HepG2 (cell line): ENCODE measurements around the gene TMEM167A. TPM values are rescaled to one million over a fixed set of nuclear protein-coding genes. Genes with fewer than 3 reads are reported as not detected.

ENCODE experiments used
- FOXP1 ChIP-seq, 2 experiments: fragments of 450-650 bp in 1 of 2; IDR thresholded peaks; 2 replicates each; pipeline ENCODE4 v1.6.1; 2017 to 2018; ENCODE audit warnings: antibody characterized with exemption in 1 of 2
- GATAD2A ChIP-seq: IDR thresholded peaks from 2 replicates; pipeline ENCODE4 v1.6.1; 2016
- JUNB ChIP-seq: sonication (generic); formaldehyde crosslinking; IDR thresholded peaks from 2 replicates; pipeline ENCODE4 v1.8.0; 2022; ENCODE audit warnings: missing genetic modification reagents, mild to moderate bottlenecking, borderline replicate concordance
- JUND ChIP-seq: sonication (generic); formaldehyde crosslinking; IDR thresholded peaks from 2 replicates; pipeline ENCODE4 v1.8.0; 2022; ENCODE audit warnings: mild to moderate bottlenecking, missing genetic modification reagents
- KDM1A ChIP-seq: IDR thresholded peaks from 2 replicates; pipeline ENCODE4 v1.6.1; 2016; ENCODE audit warnings: missing compliant biosample characterization
- KLF6 ChIP-seq: IDR thresholded peaks from 2 replicates; pipeline ENCODE4 v1.8.0; 2016; ENCODE audit warnings: missing biosample characterization, missing genetic modification reagents
- MEF2D ChIP-seq: sonication (generic); formaldehyde crosslinking; IDR thresholded peaks from 2 replicates; pipeline ENCODE4 v1.5.1; 2020; ENCODE audit warnings: mild to moderate bottlenecking, missing genetic modification reagents
- NCOR1 ChIP-seq: fragments of 200-600 bp; sonication (generic); IDR thresholded peaks from 2 replicates; pipeline ENCODE4 v1.7.0; 2017; ENCODE audit warnings: antibody characterized with exemption, low read length, borderline replicate concordance
- NR2F1 ChIP-seq, 2 experiments: fragments of 450-650 bp in 1 of 2; formaldehyde crosslinking in 1 of 2; IDR thresholded peaks; 2 replicates each; pipeline versions ENCODE4 v1.5.0 to v1.6.1; 2016 to 2020; ENCODE audit warnings: mild to moderate bottlenecking in 1 of 2, missing compliant biosample characterization in 1 of 2, missing genetic modification reagents in 1 of 2, moderate library complexity in 1 of 2
- RERE ChIP-seq: IDR thresholded peaks from 2 replicates; pipeline ENCODE4 v1.6.1; 2016; ENCODE audit warnings: low read depth, missing genetic modification reagents, missing compliant biosample characterization
- SMARCE1 ChIP-seq: fragments of 450-650 bp; IDR thresholded peaks from 2 replicates; pipeline ENCODE4 v1.6.1; 2017; ENCODE audit warnings: borderline replicate concordance
- SOX13 ChIP-seq, 3 experiments: fragments of 450-650 bp in 1 of 3; sonication (generic) in 1 of 3; formaldehyde crosslinking in 1 of 3; IDR thresholded peaks in 2 of 3; conservative IDR thresholded peaks in 1 of 3; 2 replicates each; pipeline versions ENCODE4 v1.5.0 to v1.6.1; 2016 to 2020; ENCODE audit warnings: antibody characterized with exemption in 1 of 3, mild to moderate bottlenecking in 1 of 3, missing compliant biosample characterization in 1 of 3, missing genetic modification reagents in 1 of 3, moderate library complexity in 1 of 3
- YY1 ChIP-seq: IDR thresholded peaks from 2 replicates; pipeline ENCODE4 v1.6.1; 2011; ENCODE audit warnings: low read length, low read depth, moderate library complexity, mild to moderate bottlenecking; ENCODE audit not compliant: insufficient read depth, insufficient replicate concordance
- ZNF180 ChIP-seq: sonication (generic); formaldehyde crosslinking; IDR thresholded peaks from 2 replicates; pipeline ENCODE4 v1.4.0; 2020; ENCODE audit warnings: low read depth, missing genetic modification reagents, borderline replicate concordance
- ZNF317 ChIP-seq: sonication (generic); formaldehyde crosslinking; IDR thresholded peaks from 2 replicates; pipeline ENCODE4 v1.5.0; 2020; ENCODE audit warnings: mild to moderate bottlenecking, missing genetic modification reagents
- ZNF616 ChIP-seq: sonication (generic); formaldehyde crosslinking; IDR thresholded peaks from 2 replicates; pipeline ENCODE4 v1.5.0; 2020; ENCODE audit warnings: low read depth, mild to moderate bottlenecking, missing genetic modification reagents
- ZSCAN9 ChIP-seq: IDR thresholded peaks from 2 replicates; pipeline ENCODE4 v1.6.1; 2016; ENCODE audit warnings: borderline replicate concordance
- ZXDC ChIP-seq: sonication (generic); formaldehyde crosslinking; IDR thresholded peaks from 2 replicates; pipeline ENCODE4 v1.5.0; 2020; ENCODE audit warnings: mild to moderate bottlenecking, missing genetic modification reagents
- polyA plus RNA-seq, 8 experiments: library from polyadenylated mRNA; depleted of rRNA in 3 of 8; stranded (reverse) in 7 of 8; unstranded in 1 of 8; fragments of >200 nt; fragmentation: Illumina TruSeq in 4 of 8; extraction: Trizol in 4 of 8; gene quantifications; 2 replicates each; pipeline versions ENCODE4 v1.2.1 to v1.2.3, GENCODE V29; 2011 to 2016; ENCODE audit warnings: low read depth in 4 of 8, missing spikeins in 1 of 8, mixed read lengths in 1 of 8; ENCODE audit not compliant: insufficient read depth in 1 of 8
- total RNA-seq, 5 experiments: library from RNA; depleted of rRNA; stranded (reverse); fragments of >200 nt; fragmentation: Illumina TruSeq; extraction: Trizol; gene quantifications; 2 replicates each; pipeline ENCODE4 v1.2.3, GENCODE V29; 2016; ENCODE audit warnings: low read depth in 1 of 5
- TF ChIP-seq, protein P1 (sequence below): sonication (generic); formaldehyde crosslinking; IDR thresholded peaks from 2 replicates; pipeline ENCODE4 v1.5.0; 2020; ENCODE audit warnings: mild to moderate bottlenecking, low read depth, missing genetic modification reagents, borderline replicate concordance
- TF ChIP-seq, protein P2 (sequence below), 2 experiments: fragments of 450-650 bp in 1 of 2; sonication (generic) in 1 of 2; formaldehyde crosslinking; IDR thresholded peaks; 2 replicates each; pipeline versions ENCODE4 v1.5.0 to v1.8.0; 2020 to 2022; ENCODE audit warnings: mild to moderate bottlenecking in 1 of 2, missing genetic modification reagents in 1 of 2

Gene TMEM167A
- total and polyA plus RNA-seq, 2 of the 13 experiments (the other 11 are each of a cell fraction or from before 2014, with no cell fraction given), result 47.0 to 78.7 TPM

GRCh38 chr5:83124593-83124992 lies 47.4 kb upstream of the TMEM167A start (continued):
- no peak for TF ChIP-seq ZXDC (CRISPR knock-in tag)
- TF ChIP-seq JUNB (CRISPR knock-in tag), result peak; percentile 75; the same call in 1 of the 2 replicates
- 0 out of 2 replicates have a peak, but pooled peaks have one; percentile 32 for TF ChIP-seq ZNF317 (CRISPR knock-in tag)
- peak; percentile 95 to 99 for TF ChIP-seq NR2F1 (CRISPR knock-in tag; IDR thresholded peaks at IDR 0.05)
- TF ChIP-seq, protein P1, sequence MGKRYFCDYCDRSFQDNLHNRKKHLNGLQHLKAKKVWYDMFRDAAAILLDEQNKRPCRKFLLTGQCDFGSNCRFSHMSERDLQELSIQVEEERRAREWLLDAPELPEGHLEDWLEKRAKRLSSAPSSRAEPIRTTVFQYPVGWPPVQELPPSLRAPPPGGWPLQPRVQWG (CRISPR knock-in tag), result no peak
- TF ChIP-seq, protein P2, sequence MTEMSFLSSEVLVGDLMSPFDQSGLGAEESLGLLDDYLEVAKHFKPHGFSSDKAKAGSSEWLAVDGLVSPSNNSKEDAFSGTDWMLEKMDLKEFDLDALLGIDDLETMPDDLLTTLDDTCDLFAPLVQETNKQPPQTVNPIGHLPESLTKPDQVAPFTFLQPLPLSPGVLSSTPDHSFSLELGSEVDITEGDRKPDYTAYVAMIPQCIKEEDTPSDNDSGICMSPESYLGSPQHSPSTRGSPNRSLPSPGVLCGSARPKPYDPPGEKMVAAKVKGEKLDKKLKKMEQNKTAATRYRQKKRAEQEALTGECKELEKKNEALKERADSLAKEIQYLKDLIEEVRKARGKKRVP (CRISPR knock-in tag; IDR thresholded peaks at IDR 0.05), result peak in 1 of 2 experiments; percentile 90; a peak in 2 of 4 replicates
- peak; percentile 65; the same call in 1 of the 2 replicates for TF ChIP-seq SMARCE1
- no peak for TF ChIP-seq ZNF180 (CRISPR knock-in tag)
- peak; percentile 59; the same call in 1 of the 2 replicates for TF ChIP-seq ZSCAN9 (CRISPR knock-in tag)
- peak; percentile 88 for TF ChIP-seq FOXP1 (IDR thresholded peaks at IDR 0.05)
- TF ChIP-seq FOXP1 (CRISPR knock-in tag; IDR thresholded peaks at IDR 0.05), result peak; percentile 98
- peak; percentile 96 for TF ChIP-seq SOX13 (IDR thresholded peaks at IDR 0.05)
- TF ChIP-seq SOX13 (CRISPR knock-in tag; conservative IDR thresholded peaks at IDR 0.05 in 1 of 2, IDR thresholded peaks at IDR 0.05 in 1 of 2), result peak in 1 of 2 experiments; percentile 100; a peak in 2 of 4 replicates
- TF ChIP-seq NCOR1, result peak; percentile 89; the same call in 1 of the 2 replicates
- TF ChIP-seq MEF2D (CRISPR knock-in tag), result peak; percentile 96
- peak; percentile 99 for TF ChIP-seq RERE (CRISPR knock-in tag)
- no peak for TF ChIP-seq ZNF616 (CRISPR knock-in tag)
- TF ChIP-seq KDM1A (CRISPR knock-in tag), result peak; percentile 73
- TF ChIP-seq KLF6, result peak; percentile 65; the same call in 1 of the 2 replicates
- 0 out of 2 replicates have a peak, but pooled peaks have one; percentile 25 for TF ChIP-seq JUND (CRISPR knock-in tag)
- peak; percentile 96 for TF ChIP-seq GATAD2A (CRISPR knock-in tag)
- no peak for TF ChIP-seq YY1
